A549 (cell line): ENCODE results near the gene ZC3H14.

Source experiments
- CTCF ChIP-seq: fragments of >200 bp; sonication (Bioruptor Twin); formaldehyde crosslinking; IDR thresholded peaks from 3 replicates; pipeline ENCODE4 v1.5.1; 2016
- HDAC2 ChIP-seq: fragments of 200-600 bp; sonication (generic); IDR thresholded peaks from 2 replicates; pipeline ENCODE4 v1.6.1; 2016

DNA sequence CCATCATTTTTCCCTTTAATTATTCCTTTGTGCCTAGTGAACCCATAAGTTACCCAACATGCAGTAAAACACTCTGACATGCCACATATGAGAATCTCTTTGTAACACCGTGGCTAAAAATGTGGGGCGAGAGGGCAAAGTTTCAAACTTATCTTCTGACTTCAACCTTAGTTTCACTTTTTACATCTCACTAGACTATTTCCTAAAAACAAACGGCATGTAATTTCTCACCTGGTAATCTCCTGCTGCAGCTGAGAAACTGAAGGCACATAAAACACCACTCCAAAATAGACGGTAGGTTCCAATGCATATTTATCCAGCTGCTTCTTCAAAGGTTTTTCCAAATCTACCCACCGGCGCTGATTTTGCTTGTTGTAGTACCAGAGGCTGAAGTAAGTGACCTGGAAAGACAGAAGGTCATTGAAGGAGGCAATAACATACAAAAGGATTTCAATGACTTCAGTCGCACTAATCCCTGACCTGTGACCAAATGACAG is 45.9 kb upstream of the ZC3H14 start:
- no peak for TF ChIP-seq HDAC2
- TF ChIP-seq CTCF: no peak
